Keratinocyte (primary cell): ENCODE measurements around the gene PIBF1. TPM values are rescaled to one million over a fixed set of nuclear protein-coding genes. Genes with fewer than 3 reads are reported as not detected.
"Not testable (repeated sequence)": the region's sequence is repeated elsewhere in the genome, so short reads cannot be mapped to it uniquely, and the experiment has no call there.

ENCODE experiments used
- DNase-seq: peaks from one replicate; pipeline ENCODE4 v3.0.0-alpha.2; 2011; ENCODE audit warnings: low read depth, missing footprints, low spot score
- FAIRE-seq: peaks from 2 replicates; lab custom pipeline; 2011; peaks lifted over from hg19 to GRCh38; lab: Jason Lieb, UNC
- H2AFZ ChIP-seq: 2 replicates; pipeline ENCODE4 v1.6.0; 2012; ENCODE audit warnings: low read length, control low read depth, inconsistent platforms; ENCODE audit not compliant: control insufficient read depth
- H3K27ac ChIP-seq: 2 replicates; pipeline ENCODE4 v1.5.1; 2011; ENCODE audit warnings: low read length; ENCODE audit not compliant: control insufficient read depth, insufficient read depth
- H3K27me3 ChIP-seq: 3 replicates; pipeline ENCODE4 v1.6.0; 2011; ENCODE audit warnings: low read length; ENCODE audit not compliant: control insufficient read depth, insufficient read depth; ENCODE audit errors: extremely low read depth
- H3K36me3 ChIP-seq, 2 experiments: 2 replicates in 1 of 2; 3 replicates in 1 of 2; pipeline ENCODE4 v1.5.1; 2011; ENCODE audit warnings: low read length in 2 of 2, mild to moderate bottlenecking in 1 of 2; ENCODE audit not compliant: control insufficient read depth in 2 of 2, insufficient read depth in 2 of 2; ENCODE audit errors: extremely low read depth in 1 of 2
- H3K4me1 ChIP-seq: 3 replicates; pipeline ENCODE4 v1.5.1; 2011; ENCODE audit warnings: low read length; ENCODE audit not compliant: control insufficient read depth, insufficient read depth; ENCODE audit errors: extremely low read depth
- H3K4me2 ChIP-seq: 3 replicates; pipeline ENCODE4 v1.6.0; 2011; ENCODE audit warnings: low read depth, low read length; ENCODE audit not compliant: control insufficient read depth, insufficient read depth; ENCODE audit errors: extremely low read depth
- H3K4me3 ChIP-seq, 3 experiments: fragments of 200-600 bp in 1 of 3; sonication (generic) in 1 of 3; 2 replicates in 2 of 3; 3 replicates in 1 of 3; pipeline ENCODE4 v1.5.1; 2011 to 2016; ENCODE audit warnings: low read length in 3 of 3, mild to moderate bottlenecking in 3 of 3, control low read depth in 2 of 3, inconsistent platforms in 1 of 3, low read depth in 1 of 3, mixed read lengths in 1 of 3, mixed run types in 1 of 3, moderate library complexity in 1 of 3; ENCODE audit not compliant: control insufficient read depth in 2 of 3, insufficient read depth in 2 of 3; ENCODE audit errors: extremely low read depth in 1 of 3
- H3K79me2 ChIP-seq: 2 replicates; pipeline ENCODE4 v1.6.0; 2012; ENCODE audit warnings: low read length; ENCODE audit not compliant: control insufficient read depth, insufficient read depth
- H3K9ac ChIP-seq: 3 replicates; pipeline ENCODE4 v1.6.0; 2011; ENCODE audit warnings: low read length; ENCODE audit not compliant: control insufficient read depth, insufficient read depth; ENCODE audit errors: extremely low read depth
- H3K9me1 ChIP-seq: 3 replicates; pipeline ENCODE4 v1.6.0; 2011; ENCODE audit warnings: low read length; ENCODE audit not compliant: control insufficient read depth, insufficient read depth; ENCODE audit errors: extremely low read depth
- H3K9me3 ChIP-seq: 2 replicates; pipeline ENCODE4 v1.5.1; 2012; ENCODE audit warnings: low read depth, low read length; ENCODE audit not compliant: control insufficient read depth
- H4K20me1 ChIP-seq: 3 replicates; pipeline ENCODE4 v1.6.0; 2011; ENCODE audit warnings: low read length; ENCODE audit not compliant: control insufficient read depth, insufficient read depth; ENCODE audit errors: extremely low read depth
- CTCF ChIP-seq, 3 experiments: IDR thresholded peaks in 1 of 3; conservative IDR thresholded peaks in 1 of 3; optimal IDR thresholded peaks in 1 of 3; 2 replicates in 2 of 3; 3 replicates in 1 of 3; pipeline versions ENCODE3 to v1.5.1; 2011; ENCODE audit warnings: low read length in 3 of 3, mild to moderate bottlenecking in 3 of 3, moderate library complexity in 2 of 3, control low read depth in 1 of 3, inconsistent platforms in 1 of 3; ENCODE audit not compliant: insufficient read depth in 2 of 3; ENCODE audit errors: extremely low read depth in 1 of 3
- EZH2 ChIP-seq: IDR thresholded peaks from one replicate; pipeline ENCODE4 v1.6.1; 2012; ENCODE audit warnings: inconsistent platforms, mild to moderate bottlenecking, low read length, moderate library complexity
- dilution Hi-C: fragments of 300-500 bp; cut with MboI; formaldehyde crosslinking; loops from one replicate; pipeline ENCODE4 v1.7.0; 2020; ENCODE audit warnings: low sequenced_read_pairs; ENCODE audit not compliant: extremely low pct_ligation_motif_present
- polyA plus RNA-seq, 5 experiments: library from polyadenylated mRNA; depleted of rRNA in 3 of 5; stranded (reverse) in 3 of 5; stranded (forward) in 1 of 5; unstranded in 1 of 5; fragments of >200 nt; gene quantifications; 1 replicate in 1 of 5; 2 replicates in 3 of 5; 3 replicates in 1 of 5; pipeline versions ENCODE4 v1.2.1 to v1.2.3, GENCODE V29; 2011 to 2012; ENCODE audit warnings: missing spikeins in 2 of 5, low read depth in 1 of 5, low replicate concordance in 1 of 5

PIBF1 gene
- polyA plus RNA-seq, 1 donor (not counting 4 experiments of a cell fraction or from before 2014, with no cell fraction given) = 9.1 TPM

GRCh38 chr13:72839831-72840426 lies 58.0 kb downstream of the PIBF1 start:
- no peak overlapping the region for H3K9ac ChIP-seq

GRCh38 chr13:72842991-72843390 lies 61.1 kb downstream of the PIBF1 start:
- TF ChIP-seq EZH2 (no peak), CTCF (optimal IDR thresholded peaks at IDR 0.05 in 1 of 3, IDR thresholded peaks at IDR 0.05 in 1 of 3, conservative IDR thresholded peaks at IDR 0.05 in 1 of 3; ENCODE audit: extremely low read depth in 1 of 3, insufficient read depth in 2 of 3, low read length in 3 of 3) (no peak)
- no peaks in the 10 kb centered on the region for H3K9me1 ChIP-seq
- H3K36me3 ChIP-seq = peaks cover 0 to 3% of the 10 kb centered on the region in 2 experiments
- H3K27ac ChIP-seq = no peak overlapping the region
- no peaks in the 10 kb centered on the region for H4K20me1 ChIP-seq
- H3K4me1 ChIP-seq = no peaks in the 10 kb centered on the region
- H2AFZ ChIP-seq = no peak overlapping the region
- H3K79me2 ChIP-seq = no peaks in the 10 kb centered on the region
- no peak overlapping the region for H3K4me3 ChIP-seq
- H3K9ac ChIP-seq = no peak overlapping the region
- dilution Hi-C loops = no loop called here
- H3K27me3 ChIP-seq = no peaks in the 10 kb centered on the region
- no peak overlapping the region for H3K4me2 ChIP-seq
- no peaks in the 10 kb centered on the region for H3K9me3 ChIP-seq
- no peak for DNase-seq
- no peak for FAIRE-seq

More at GRCh38 chr13:72839831-72840426, 58.0 kb downstream of the PIBF1 start:
- Histone ChIP-seq H3K4me2 (no peak overlapping the region), H3K4me1 (no peaks in the 10 kb centered on the region), H3K9me1 (no peaks in the 10 kb centered on the region), H3K4me3 (no peak overlapping the region), H3K36me3 (no peaks in the 10 kb centered on the region), H3K79me2 (no peaks in the 10 kb centered on the region), H2AFZ (no peak overlapping the region), H3K27me3 (no peaks in the 10 kb centered on the region), H4K20me1 (no peaks in the 10 kb centered on the region), H3K9me3 (no peaks in the 10 kb centered on the region), H3K27ac (no peak overlapping the region)
- dilution Hi-C loops = no loop called here
- TF ChIP-seq EZH2 (no peak), CTCF (optimal IDR thresholded peaks at IDR 0.05 in 1 of 3, IDR thresholded peaks at IDR 0.05 in 1 of 3, conservative IDR thresholded peaks at IDR 0.05 in 1 of 3; ENCODE audit: extremely low read depth in 1 of 3, insufficient read depth in 2 of 3, low read length in 3 of 3) (peak; percentile 71 to 90 (median 81))
- peak; percentile 87 for FAIRE-seq
- DNase-seq = no peak

GRCh38 chr13:72845148-72845547 lies 63.2 kb downstream of the PIBF1 start:
- DNase-seq, H3K79me2 ChIP-seq, H3K4me1 ChIP-seq, H3K27me3 ChIP-seq, H3K4me2 ChIP-seq, H3K4me3 ChIP-seq, H3K27ac ChIP-seq, H3K9me1 ChIP-seq, H3K9ac ChIP-seq, H3K9me3 ChIP-seq, FAIRE-seq, H3K36me3 ChIP-seq, dilution Hi-C loops, H4K20me1 ChIP-seq, H2AFZ ChIP-seq: not testable (repeated sequence)
